ENCODE data around the gene ABCA2.

The ABCA2 gene

GRCh38 chr9:136964171-136964689 lies 63.8 kb downstream of the ABCA2 start:
- DNase-seq (ENCODE audit: low read depth) = no peak

- no peak for DNase-seq (ENCODE audit: low read depth)
Observed at GRCh38 chr9:136963751-136964150, 64.3 kb downstream of the ABCA2 start.

- DNase-seq (ENCODE audit: low read depth) = no peak
Observed at GRCh38 chr9:136963341-136963740, 64.7 kb downstream of the ABCA2 start.

GRCh38 chr9:136962701-136963248 lies 65.3 kb downstream of the ABCA2 start:
- DNase-seq (ENCODE audit: low read depth) = no peak

GRCh38 chr9:136962163-136962562 lies 65.9 kb downstream of the ABCA2 start:
- DNase-seq (ENCODE audit: low read depth) = no peak

- no peak for DNase-seq (ENCODE audit: low read depth)
Observed at GRCh38 chr9:136961279-136962065, 66.6 kb downstream of the ABCA2 start.

- DNase-seq (ENCODE audit: low read depth) = no peak
Observed at GRCh38 chr9:136960938-136961275, 67.1 kb downstream of the ABCA2 start.

- DNase-seq (ENCODE audit: low read depth) = no peak
Observed at GRCh38 chr9:136960212-136960937, 67.7 kb downstream of the ABCA2 start.

- DNase-seq (ENCODE audit: low read depth) = no peak
Observed at GRCh38 chr9:136958898-136959850, 68.9 kb downstream of the ABCA2 start.

- no peak for DNase-seq (ENCODE audit: low read depth)
Observed at GRCh38 chr9:136958473-136958872, 69.6 kb downstream of the ABCA2 start.

GRCh38 chr9:136957901-136958300 lies 70.1 kb downstream of the ABCA2 start:
- no peak for DNase-seq (ENCODE audit: low read depth)

GRCh38 chr9:136957461-136957860 lies 70.6 kb downstream of the ABCA2 start:
- no peak for DNase-seq (ENCODE audit: low read depth)
